ENCODE results near the gene COA4. TPM values are rescaled to one million over a fixed set of nuclear protein-coding genes. Genes with fewer than 3 reads are reported as not detected.

Gene COA4
- total RNA-seq, 2 donors from 2014 or later, result 85.7 to 151 TPM

- DNase-seq, result no peak
- Mint-ChIP-seq H3K36me3 (ENCODE audit: low read depth) (peaks cover 30% of the 10 kb centered on the region), H3K27me3 (ENCODE audit: insufficient read depth) (no peaks in the 10 kb centered on the region), H3K4me1 (peaks cover 2% of the 10 kb centered on the region), H3K9me3 (no peaks in the 10 kb centered on the region), H3K4me3 (no peak overlapping the region), H3K27ac (no peak overlapping the region)
- Histone ChIP-seq H3K9ac (ENCODE audit: extremely low read depth, low read length, poor library complexity, severe bottlenecking) (no peak overlapping the region), H3K27me3 (ENCODE audit: control insufficient read depth, insufficient read depth, low read length, poor library complexity, severe bottlenecking) (no peaks in the 10 kb centered on the region), H3K36me3 (ENCODE audit: control insufficient read depth, insufficient read depth, low read length) (peaks cover 16% of the 10 kb centered on the region), H3K9me3 (ENCODE audit: control insufficient read depth, low read length) (no peaks in the 10 kb centered on the region), H3K27ac (ENCODE audit: low read depth, low read length) (no peak overlapping the region), H3K4me3 (ENCODE audit: low read length) (no peak overlapping the region), H3K4me1 (ENCODE audit: control insufficient read depth, insufficient read depth, low read length) (peaks cover 6% of the 10 kb centered on the region)
- 99 to 100% methylated on average over 3 to 4 of the region's 5 CpGs for WGBS, 2 experiments (ENCODE audit: insufficient coverage in 1 of 2, insufficient read length in 1 of 2)
- no peak for TF ChIP-seq CTCF (conservative IDR thresholded peaks at IDR 0.05)
Measured at GRCh38 chr11:73866095-73866579, 10.5 kb downstream of the COA4 start.

- H3K4me3 Mint-ChIP-seq, result no peak overlapping the region
- TF ChIP-seq CTCF (conservative IDR thresholded peaks at IDR 0.05), result no peak
- H3K4me1 ChIP-seq (ENCODE audit: control insufficient read depth, insufficient read depth, low read length), result peaks cover 6% of the 10 kb centered on the region
- no peaks in the 10 kb centered on the region for H3K27me3 Mint-ChIP-seq (ENCODE audit: insufficient read depth)
- no peaks in the 10 kb centered on the region for H3K27me3 ChIP-seq (ENCODE audit: control insufficient read depth, insufficient read depth, low read length, poor library complexity, severe bottlenecking)
- H3K9me3 Mint-ChIP-seq, result no peaks in the 10 kb centered on the region
- H3K36me3 Mint-ChIP-seq (ENCODE audit: low read depth), result peaks cover 54% of the 10 kb centered on the region
- DNase-seq, result no peak
- no peak overlapping the region for H3K27ac ChIP-seq (ENCODE audit: low read depth, low read length)
- H3K9me3 ChIP-seq (ENCODE audit: control insufficient read depth, low read length), result no peaks in the 10 kb centered on the region
- no peak overlapping the region for H3K4me3 ChIP-seq (ENCODE audit: low read length)
- H3K27ac Mint-ChIP-seq, result no peak overlapping the region
- no peaks in the 10 kb centered on the region for H3K4me1 Mint-ChIP-seq
- no peak overlapping the region for H3K9ac ChIP-seq (ENCODE audit: extremely low read depth, low read length, poor library complexity, severe bottlenecking)
- 85 to 95% methylated on average over 2 to 4 of the region's 4 CpGs for WGBS, 2 experiments (ENCODE audit: insufficient coverage in 1 of 2, insufficient read length in 1 of 2)
- peaks cover 26% of the 10 kb centered on the region for H3K36me3 ChIP-seq (ENCODE audit: control insufficient read depth, insufficient read depth, low read length)
Measured at GRCh38 chr11:73862986-73863385, 13.7 kb downstream of the COA4 start.

- H3K4me1 Mint-ChIP-seq, result no peaks in the 10 kb centered on the region
- 85 to 86% methylated on average over 2 of the region's 2 CpGs for WGBS, 2 experiments (ENCODE audit: insufficient coverage in 1 of 2, insufficient read length in 1 of 2)
Measured at GRCh38 chr11:73860202-73860601, 16.4 kb downstream of the COA4 start.

More at GRCh38 chr11:73860202-73860601, 16.4 kb downstream of the COA4 start:
- Histone ChIP-seq H3K4me1 (ENCODE audit: control insufficient read depth, insufficient read depth, low read length) (no peaks in the 10 kb centered on the region), H3K36me3 (ENCODE audit: control insufficient read depth, insufficient read depth, low read length) (peaks cover 24% of the 10 kb centered on the region), H3K27me3 (ENCODE audit: control insufficient read depth, insufficient read depth, low read length, poor library complexity, severe bottlenecking) (no peaks in the 10 kb centered on the region), H3K4me3 (ENCODE audit: low read length) (no peak overlapping the region), H3K9ac (ENCODE audit: extremely low read depth, low read length, poor library complexity, severe bottlenecking) (no peak overlapping the region), H3K27ac (ENCODE audit: low read depth, low read length) (no peak overlapping the region), H3K9me3 (ENCODE audit: control insufficient read depth, low read length) (no peaks in the 10 kb centered on the region)
- no peaks in the 10 kb centered on the region for H3K9me3 Mint-ChIP-seq
- H3K36me3 Mint-ChIP-seq (ENCODE audit: low read depth), result peaks cover 54% of the 10 kb centered on the region
- H3K27ac Mint-ChIP-seq, result no peak overlapping the region
- no peak for TF ChIP-seq CTCF (conservative IDR thresholded peaks at IDR 0.05)
- no peaks in the 10 kb centered on the region for H3K27me3 Mint-ChIP-seq (ENCODE audit: insufficient read depth)
- H3K4me3 Mint-ChIP-seq, result no peak overlapping the region
- DNase-seq, result no peak
